Psoas muscle (tissue), 8 donors: Measurements from ENCODE around the gene RPL35. TPM values are rescaled to one million over a fixed set of nuclear protein-coding genes. Genes with fewer than 3 reads are reported as not detected.

ENCODE experiments used
- ATAC-seq, 4 donors: fragments of 200-7000 bp; cut with Tn5 transposase; one replicate each; pipeline ENCODE4 v1.9.1; 2020; ENCODE audit warnings: moderate library complexity in 3 of 4, mild to moderate bottlenecking in 2 of 4
- DNase-seq, 2 donors: peaks; one replicate each; pipeline ENCODE4 v3.0.0-alpha.2; 2020
- H3K27ac ChIP-seq: fragments of 200-600 bp; one replicate; pipeline ENCODE4 v1.8.0; 2022
- H3K27me3 ChIP-seq, 3 donors: fragments of 200-600 bp in 1 of 3; one replicate each; pipeline versions ENCODE4 v1.6.1 to v1.8.0; 2013 to 2022; ENCODE audit warnings: low read length in 2 of 3, mild to moderate bottlenecking in 2 of 3, moderate library complexity in 1 of 3; ENCODE audit not compliant: insufficient read depth in 3 of 3
- H3K36me3 ChIP-seq, 2 donors: fragments of 200-600 bp in 1 of 2; one replicate each; pipeline versions ENCODE4 v1.6.1 to v1.8.0; 2013 to 2022; ENCODE audit warnings: low read depth in 1 of 2, mild to moderate bottlenecking in 1 of 2, moderate library complexity in 1 of 2; ENCODE audit not compliant: insufficient read depth in 1 of 2
- H3K4me1 ChIP-seq: fragments of 200-600 bp; one replicate; pipeline ENCODE4 v1.8.0; 2022
- H3K4me3 ChIP-seq: fragments of 200-600 bp; one replicate; pipeline ENCODE4 v1.8.0; 2022; ENCODE audit warnings: mild to moderate bottlenecking
- H3K9me3 ChIP-seq: fragments of 200-600 bp; one replicate; pipeline ENCODE4 v1.8.0; 2022
- CTCF ChIP-seq: fragments of 200-600 bp; IDR thresholded peaks from one replicate; pipeline ENCODE4 v1.8.0; 2022; ENCODE audit warnings: antibody characterized with exemption
- WGBS, 3 donors: extraction: QIAGEN DNeasy Blood & Tissue Kit; methylation state at CpG; one replicate each; pipeline versions ENCODE4 v1.1.6 to v1.1.7; 2013; 5-methylcytosine and 5-hydroxymethylcytosine counted together
- intact Hi-C, 2 donors: fragments of 100-400 bp; cut with DNase I; formaldehyde crosslinking; loops; one replicate each; pipeline versions ENCODE4 v1.11.0 to v1.14.2; 2022
- polyA plus RNA-seq, 3 donors: library from polyadenylated mRNA; stranded (reverse); fragments of 200-250 nt; gene quantifications; one replicate each; pipeline ENCODE4 v1.2.3, GENCODE V29; 2013
- total RNA-seq, 4 donors: library from RNA; stranded (reverse); fragmentation: NEBNext Ultra II Directional in 2 of 4; extraction: Animal tissue kit (Norgen Biotek cat#: 25700) in 2 of 4; gene quantifications; one replicate each; pipeline versions ENCODE4 v1.2.1 to v1.2.4, GENCODE V29; 2021 to 2023
- donor health status: healthy with polysubstance abuse.
- donor health status: DM: no; HTN: no; CAD: no; lungs with moderate emphysema.
- donor health status: Bipolar disorder and iron deficiency.
- donor health status: healthy.
- donor health status: DM: yes; HTN: yes; CAD: no.
- donor health status: DM: no; HTN: no; CAD: no.
- donor health status: DM: no; HTN: no; CAD: no.
- donor health status: DM: yes; HTN: yes; CAD: no.

Gene RPL35
- total and polyA plus RNA-seq, 7 donors: 994 to 4,666 (median 1,307) TPM

GRCh38 chr9:124885551-124885950 lies 23.8 kb upstream of the RPL35 start:
- WGBS, 3 donors: 90 to 95% (median 93%) methylated on average over 4 of the region's 4 CpGs
- no peak for DNase-seq
- no peak for TF ChIP-seq CTCF

GRCh38 chr9:124884376-124884775 lies 22.6 kb upstream of the RPL35 start:
- intact Hi-C loops: no loop called here
- Histone ChIP-seq H3K27me3 (no peaks in the 10 kb centered on the region), H3K4me3 (no peak overlapping the region), H3K27ac (no peak overlapping the region), H3K36me3 (peaks cover 5 to 91% of the 10 kb centered on the region in 2 donors), H3K9me3 (no peaks in the 10 kb centered on the region), H3K4me1 (no peaks in the 10 kb centered on the region)
- DNase-seq (no peak), ATAC-seq (no peak)
- TF ChIP-seq CTCF: no peak
- 68 to 79% (median 79%) methylated on average over 4 of the region's 4 CpGs for WGBS, 3 donors

More at GRCh38 chr9:124885551-124885950, 23.8 kb upstream of the RPL35 start:
- Histone ChIP-seq H3K9me3 (no peaks in the 10 kb centered on the region), H3K4me1 (no peaks in the 10 kb centered on the region), H3K27ac (no peak overlapping the region), H3K36me3 (peaks cover 5 to 91% of the 10 kb centered on the region in 2 donors), H3K27me3 (no peaks in the 10 kb centered on the region), H3K4me3 (no peak overlapping the region)
- no peak for ATAC-seq
- intact Hi-C loops: loop anchor here in 1 of 2 donors (5.0 kb wide), 1 partner anchor 37 kb away; no protein-coding TSS in a partner anchor

GRCh38 chr9:124882231-124882630 lies 20.5 kb upstream of the RPL35 start:
- DNase-seq: no peak
- Histone ChIP-seq H3K27me3 (no peaks in the 10 kb centered on the region), H3K9me3 (no peaks in the 10 kb centered on the region), H3K4me1 (no peaks in the 10 kb centered on the region), H3K27ac (no peak overlapping the region), H3K36me3 (peaks cover 0 to 91% of the 10 kb centered on the region in 2 donors), H3K4me3 (no peak overlapping the region)
- intact Hi-C loops: no loop called here
- TF ChIP-seq CTCF: no peak
- no peak for ATAC-seq
- WGBS, 3 donors: 66 to 72% (median 71%) methylated on average over 13 of the region's 13 CpGs

- H3K27me3 ChIP-seq: no peaks in the 10 kb centered on the region
Observed at GRCh38 chr9:124881138-124881743, 19.5 kb upstream of the RPL35 start.

More at GRCh38 chr9:124881138-124881743, 19.5 kb upstream of the RPL35 start:
- Histone ChIP-seq H3K27ac (no peak overlapping the region), H3K4me1 (no peaks in the 10 kb centered on the region), H3K36me3 (peaks cover 0 to 91% of the 10 kb centered on the region in 2 donors), H3K4me3 (no peak overlapping the region), H3K9me3 (no peaks in the 10 kb centered on the region)
- 90 to 91% (median 90%) methylated on average over 16 of the region's 16 CpGs for WGBS, 3 donors
- ATAC-seq (no peak), DNase-seq (no peak)
- intact Hi-C loops: no loop called here
- TF ChIP-seq CTCF: no peak
